Natural killer cell (primary cell): ENCODE measurements around the gene ZNF367. TPM values are rescaled to one million over a fixed set of nuclear protein-coding genes. Genes with fewer than 3 reads are reported as not detected.
A peak's percentile ranks its signal among the peaks of the same experiment; 100 is the strongest.

Experiments used
- ATAC-seq, 3 donors: fragments of 150-1000 bp in 2 of 3; fragments of 200-7000 bp in 1 of 3; cut with Tn5 transposase; 1 replicate in 1 of 3; 2 replicates in 2 of 3; pipeline ENCODE4 v1.10.0; 2021; ENCODE audit warnings: mild to moderate bottlenecking in 2 of 3, moderate library complexity in 2 of 3
- DNase-seq, 2 donors: peaks; one replicate each; pipeline versions ENCODE4 v3.0.0 to v3.0.0-alpha.2; 2013 to 2021; ENCODE audit warnings: mixed read lengths in 1 of 2
- H3K27ac ChIP-seq: one replicate; pipeline ENCODE4 v1.5.1; 2013; ENCODE audit warnings: mild to moderate bottlenecking, low read length
- H3K27me3 ChIP-seq: one replicate; pipeline ENCODE4 v1.6.1; 2013; ENCODE audit warnings: low read length; ENCODE audit not compliant: control insufficient read depth, insufficient read depth
- H3K36me3 ChIP-seq: one replicate; pipeline ENCODE4 v1.6.1; 2013; ENCODE audit warnings: low read length; ENCODE audit not compliant: control insufficient read depth, insufficient read depth
- H3K4me1 ChIP-seq: one replicate; pipeline ENCODE4 v1.6.1; 2013; ENCODE audit warnings: low read length; ENCODE audit not compliant: control insufficient read depth, insufficient read depth
- H3K4me3 ChIP-seq: one replicate; pipeline ENCODE4 v1.5.1; 2013; ENCODE audit warnings: low read length
- H3K9me3 ChIP-seq: one replicate; pipeline ENCODE4 v1.6.1; 2013; ENCODE audit warnings: low read length; ENCODE audit not compliant: control insufficient read depth, insufficient read depth
- H3K27ac Mint-ChIP-seq, 2 donors: one replicate each; pipeline ENCODE4 v1.8.0; 2022; ENCODE audit warnings: mild to moderate bottlenecking in 2 of 2, mixed read lengths in 2 of 2, moderate library complexity in 1 of 2
- H3K27me3 Mint-ChIP-seq, 2 donors: one replicate each; pipeline ENCODE4 v1.8.0; 2022; ENCODE audit warnings: low read depth in 2 of 2, mixed read lengths in 2 of 2
- H3K36me3 Mint-ChIP-seq: one replicate; pipeline ENCODE4 v1.8.0; 2022; ENCODE audit warnings: mixed read lengths
- H3K4me1 Mint-ChIP-seq, 2 donors: one replicate each; pipeline ENCODE4 v1.8.0; 2022; ENCODE audit warnings: mixed read lengths in 2 of 2
- H3K4me3 Mint-ChIP-seq: one replicate; pipeline ENCODE4 v1.8.0; 2022; ENCODE audit warnings: mild to moderate bottlenecking, moderate library complexity, mixed read lengths
- H3K9me3 Mint-ChIP-seq, 2 donors: one replicate each; pipeline ENCODE4 v1.8.0; 2022; ENCODE audit warnings: mixed read lengths in 2 of 2
- WGBS: methylation state at CpG from one replicate; pipeline ENCODE4 v1.1.7; 2013; ENCODE audit warnings: missing lambda C conversion rate; ENCODE audit not compliant: insufficient coverage; 5-methylcytosine and 5-hydroxymethylcytosine counted together
- intact Hi-C: fragments of 100-400 bp; cut with micrococcal nuclease; formaldehyde crosslinking; loops from one replicate; pipeline ENCODE4 v1.14.2; 2022
- total RNA-seq, 4 donors: library from RNA; stranded (reverse); fragments of 120-200 nt in 1 of 4; gene quantifications; one replicate each; pipeline versions ENCODE4 v1.2.3 to v1.2.4, GENCODE V29; 2013 to 2022
- TF ChIP-seq, protein P1 (sequence below): fragments of 200-600 bp; IDR thresholded peaks from one replicate; pipeline ENCODE4 v1.8.0; 2022; ENCODE audit warnings: antibody characterized with exemption

Gene ZNF367
- total RNA-seq, 3 donors from 2014 or later (not counting 1 experiment from before 2014, with no cell fraction given) = 4.4 to 6.2 (median 4.5) TPM

DNA sequence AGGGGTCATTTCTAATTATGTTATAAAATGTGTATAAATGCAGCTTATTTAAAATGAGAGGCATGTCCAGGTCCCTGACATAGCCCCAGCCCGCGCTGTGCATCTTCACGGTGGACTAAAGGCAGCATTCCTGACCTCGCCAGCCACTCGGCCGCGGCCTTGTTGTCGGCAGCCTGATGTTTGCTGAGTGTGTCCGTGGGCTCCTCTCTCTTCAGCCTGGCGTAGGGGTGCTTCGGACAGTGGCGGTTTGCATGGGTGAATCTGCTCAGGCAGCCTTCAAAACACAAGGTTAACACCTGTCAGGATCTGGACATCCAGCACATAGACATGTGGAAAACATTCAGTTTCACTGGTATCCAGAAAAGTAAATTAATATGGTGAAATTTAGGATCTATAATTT is 25.9 kb downstream of the ZNF367 start:
- WGBS = over 99% methylated on average over 12 of the region's 12 CpGs
- no peaks in the 10 kb centered on the region for H3K9me3 ChIP-seq
- H3K4me1 ChIP-seq = no peaks in the 10 kb centered on the region
- Mint-ChIP-seq H3K36me3 (no peaks in the 10 kb centered on the region), H3K9me3 (no peaks in the 10 kb centered on the region), H3K27me3 (no peaks in the 10 kb centered on the region), H3K4me1 (no peaks in the 10 kb centered on the region), H3K27ac (no peak overlapping the region), H3K4me3 (no peak overlapping the region)
- intact Hi-C loops = no loop called here
- TF ChIP-seq, protein P1, sequence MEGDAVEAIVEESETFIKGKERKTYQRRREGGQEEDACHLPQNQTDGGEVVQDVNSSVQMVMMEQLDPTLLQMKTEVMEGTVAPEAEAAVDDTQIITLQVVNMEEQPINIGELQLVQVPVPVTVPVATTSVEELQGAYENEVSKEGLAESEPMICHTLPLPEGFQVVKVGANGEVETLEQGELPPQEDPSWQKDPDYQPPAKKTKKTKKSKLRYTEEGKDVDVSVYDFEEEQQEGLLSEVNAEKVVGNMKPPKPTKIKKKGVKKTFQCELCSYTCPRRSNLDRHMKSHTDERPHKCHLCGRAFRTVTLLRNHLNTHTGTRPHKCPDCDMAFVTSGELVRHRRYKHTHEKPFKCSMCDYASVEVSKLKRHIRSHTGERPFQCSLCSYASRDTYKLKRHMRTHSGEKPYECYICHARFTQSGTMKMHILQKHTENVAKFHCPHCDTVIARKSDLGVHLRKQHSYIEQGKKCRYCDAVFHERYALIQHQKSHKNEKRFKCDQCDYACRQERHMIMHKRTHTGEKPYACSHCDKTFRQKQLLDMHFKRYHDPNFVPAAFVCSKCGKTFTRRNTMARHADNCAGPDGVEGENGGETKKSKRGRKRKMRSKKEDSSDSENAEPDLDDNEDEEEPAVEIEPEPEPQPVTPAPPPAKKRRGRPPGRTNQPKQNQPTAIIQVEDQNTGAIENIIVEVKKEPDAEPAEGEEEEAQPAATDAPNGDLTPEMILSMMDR = no peak
- H3K36me3 ChIP-seq = peaks cover 5% of the 10 kb centered on the region
- no peak overlapping the region for H3K4me3 ChIP-seq
- DNase-seq (no peak), ATAC-seq (no peak)
- no peak overlapping the region for H3K27ac ChIP-seq
- no peaks in the 10 kb centered on the region for H3K27me3 ChIP-seq

DNA sequence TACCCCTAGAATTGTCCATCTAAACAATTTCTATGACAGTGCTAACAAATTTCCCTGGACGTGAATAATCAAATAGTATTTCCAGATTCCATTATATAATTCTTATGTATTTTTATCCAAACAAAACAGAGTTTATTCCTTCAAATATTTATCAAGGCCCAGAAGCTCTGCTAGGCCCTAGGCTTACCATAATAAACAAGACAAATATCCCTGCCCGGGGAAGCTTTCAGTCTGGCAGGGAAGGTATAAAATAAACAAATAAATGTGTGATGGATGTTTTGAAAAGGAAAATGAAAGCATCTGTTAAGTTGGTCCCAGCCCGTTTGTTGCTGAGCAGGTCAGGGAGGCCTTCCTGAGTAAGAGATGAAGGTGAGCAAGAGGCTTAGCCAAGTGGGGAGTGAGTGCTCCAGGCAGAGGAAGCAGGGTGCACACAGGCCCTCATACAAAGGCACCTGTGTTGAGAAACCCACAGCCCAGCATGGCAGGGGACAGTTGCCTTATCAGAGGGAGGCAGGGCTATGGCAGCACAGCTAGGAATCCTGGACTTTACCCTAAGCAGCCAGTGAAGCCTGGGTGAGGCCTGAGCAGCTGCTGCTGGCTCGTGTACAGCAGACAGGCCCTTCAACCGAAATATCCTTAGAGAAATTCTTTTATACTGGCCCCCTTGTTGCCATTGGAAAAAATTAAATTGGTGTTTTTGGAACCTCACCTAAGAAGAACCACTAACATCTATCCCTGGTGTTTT is 27.0 kb downstream of the ZNF367 start:
- H3K4me3 Mint-ChIP-seq = no peak overlapping the region
- H3K27me3 ChIP-seq = no peaks in the 10 kb centered on the region
- intact Hi-C loops = no loop called here
- peak overlapping the region in 1 of 2 donors; percentile 4 for H3K27ac Mint-ChIP-seq
- no peaks in the 10 kb centered on the region for H3K9me3 Mint-ChIP-seq
- H3K4me1 Mint-ChIP-seq = no peaks in the 10 kb centered on the region
- H3K36me3 ChIP-seq = peaks cover 5% of the 10 kb centered on the region
- ATAC-seq = no peak
- H3K36me3 Mint-ChIP-seq = no peaks in the 10 kb centered on the region
- TF ChIP-seq, protein P1 = no peak
- H3K9me3 ChIP-seq = no peaks in the 10 kb centered on the region
- H3K27ac ChIP-seq = no peak overlapping the region
- no peak for DNase-seq
- no peak overlapping the region for H3K4me3 ChIP-seq
- no peaks in the 10 kb centered on the region for H3K4me1 ChIP-seq
- 81% methylated on average over 4 of the region's 5 CpGs for WGBS
- H3K27me3 Mint-ChIP-seq = no peaks in the 10 kb centered on the region

DNA sequence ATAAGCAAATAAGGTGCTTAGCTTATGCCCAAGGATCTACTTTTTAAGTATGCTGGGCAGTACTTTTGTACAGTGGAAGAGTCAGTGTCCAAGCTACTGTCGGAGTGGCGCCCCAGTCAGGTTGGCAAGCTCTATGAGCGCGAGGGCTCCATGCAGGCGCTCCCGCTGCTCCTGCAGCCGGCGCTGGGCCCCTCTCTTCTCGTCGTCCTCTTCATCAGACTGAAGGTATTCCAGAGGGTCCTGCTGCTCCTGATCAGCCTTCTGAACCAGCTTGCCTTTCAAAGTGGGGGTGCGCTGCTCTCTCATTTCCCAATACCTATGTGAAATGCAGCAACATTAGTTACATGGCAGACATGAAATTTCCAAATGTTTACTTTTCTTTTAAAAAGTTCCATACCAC is 30.0 kb downstream of the ZNF367 start:
- H3K27me3 Mint-ChIP-seq = no peaks in the 10 kb centered on the region
- DNase-seq (no peak), ATAC-seq (no peak)
- 99% methylated on average over 11 of the region's 11 CpGs for whole genome bisulfite sequencing
- Histone ChIP-seq H3K4me3 (no peak overlapping the region), H3K36me3 (peaks cover 5% of the 10 kb centered on the region), H3K4me1 (peaks cover 6% of the 10 kb centered on the region), H3K27ac (no peak overlapping the region), H3K27me3 (no peaks in the 10 kb centered on the region), H3K9me3 (no peaks in the 10 kb centered on the region)
- no peak overlapping the region for H3K27ac Mint-ChIP-seq
- no peak overlapping the region for H3K4me3 Mint-ChIP-seq
- peaks cover 0 to 5% of the 10 kb centered on the region in 2 donors for H3K4me1 Mint-ChIP-seq
- H3K9me3 Mint-ChIP-seq = no peaks in the 10 kb centered on the region
- no peaks in the 10 kb centered on the region for H3K36me3 Mint-ChIP-seq
- intact Hi-C loops = no loop called here
- TF ChIP-seq, protein P1 = no peak

DNA sequence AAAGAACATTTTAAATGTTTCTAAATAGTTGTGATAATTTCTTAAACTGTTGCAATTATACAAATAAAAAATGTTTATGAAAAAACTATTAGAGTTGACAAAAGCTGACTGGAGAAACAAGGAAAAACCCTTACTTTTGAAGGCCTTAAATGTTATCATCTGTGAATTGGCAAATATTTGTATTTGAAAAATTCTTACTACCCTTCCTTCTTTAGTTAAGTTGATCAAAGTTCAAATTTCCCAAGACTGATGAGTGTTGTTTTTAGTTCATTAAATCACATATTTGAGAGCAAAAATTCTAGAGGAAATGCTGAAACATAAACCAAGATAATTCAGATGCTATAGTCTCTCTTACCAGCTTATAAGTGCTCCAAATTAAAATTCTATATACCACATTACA is 32.0 kb downstream of the ZNF367 start:
- no peaks in the 10 kb centered on the region for H3K9me3 Mint-ChIP-seq
- Histone ChIP-seq H3K36me3 (peaks cover 2% of the 10 kb centered on the region), H3K9me3 (no peaks in the 10 kb centered on the region), H3K27ac (no peak overlapping the region), H3K4me3 (no peak overlapping the region), H3K27me3 (no peaks in the 10 kb centered on the region), H3K4me1 (peaks cover 21% of the 10 kb centered on the region)
- no peaks in the 10 kb centered on the region for H3K36me3 Mint-ChIP-seq
- TF ChIP-seq, protein P1 = no peak
- H3K4me1 Mint-ChIP-seq = peaks cover 15 to 21% of the 10 kb centered on the region in 2 donors
- DNase-seq (no peak), ATAC-seq (no peak)
- H3K27me3 Mint-ChIP-seq = no peaks in the 10 kb centered on the region
- intact Hi-C loops = no loop called here
- H3K4me3 Mint-ChIP-seq = no peak overlapping the region
- H3K27ac Mint-ChIP-seq = peak overlapping the region in 1 of 2 donors; percentile 34
